SK-N-SH (cell line): Measurements from ENCODE around the gene ZNF775.

ENCODE experiments used
- CHD2 ChIP-seq: fragments of 150-350 bp; IDR thresholded peaks from 2 replicates; pipeline ENCODE4 v1.6.1; 2018; ENCODE audit warnings: low read length; ENCODE audit not compliant: partially characterized antibody
- CTCF ChIP-seq: fragments of 200-600 bp; sonication (generic); IDR thresholded peaks from 2 replicates; pipeline ENCODE4 v1.6.1; 2017; ENCODE audit warnings: antibody characterized with exemption, mild to moderate bottlenecking, moderate library complexity
- EP300 ChIP-seq, 2 experiments: IDR thresholded peaks; 2 replicates each; pipeline versions ENCODE4 v1.4.0 to v1.6.1; 2012; ENCODE audit warnings: borderline replicate concordance in 1 of 2, low read depth in 1 of 2, low read length in 1 of 2
- JUND ChIP-seq: IDR thresholded peaks from 2 replicates; pipeline ENCODE4 v1.4.0; 2012
- POLR2AphosphoS5 ChIP-seq: IDR thresholded peaks from 2 replicates; pipeline ENCODE4 v1.6.1; 2012; ENCODE audit warnings: low read depth, low read length
- REST ChIP-seq: IDR thresholded peaks from 2 replicates; pipeline ENCODE4 v1.6.1; 2012; ENCODE audit warnings: mild to moderate bottlenecking, low read depth, low read length, moderate library complexity
- TF ChIP-seq, protein P1 (sequence below): fragments of 150-350 bp; IDR thresholded peaks from 2 replicates; pipeline ENCODE4 v1.6.1; 2017; ENCODE audit warnings: antibody characterized with exemption, low read length, low read depth, borderline replicate concordance

- TF ChIP-seq POLR2AphosphoS5: no peak
- no peak for TF ChIP-seq CTCF
- no peak for TF ChIP-seq CHD2
- TF ChIP-seq, protein P1, sequence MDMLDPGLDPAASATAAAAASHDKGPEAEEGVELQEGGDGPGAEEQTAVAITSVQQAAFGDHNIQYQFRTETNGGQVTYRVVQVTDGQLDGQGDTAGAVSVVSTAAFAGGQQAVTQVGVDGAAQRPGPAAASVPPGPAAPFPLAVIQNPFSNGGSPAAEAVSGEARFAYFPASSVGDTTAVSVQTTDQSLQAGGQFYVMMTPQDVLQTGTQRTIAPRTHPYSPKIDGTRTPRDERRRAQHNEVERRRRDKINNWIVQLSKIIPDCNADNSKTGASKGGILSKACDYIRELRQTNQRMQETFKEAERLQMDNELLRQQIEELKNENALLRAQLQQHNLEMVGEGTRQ: no peak
- TF ChIP-seq JUND: no peak
- no peak for TF ChIP-seq EP300 (IDR thresholded peaks at IDR 0.05; ENCODE audit: borderline replicate concordance in 1 of 2, low read depth in 1 of 2, low read length in 1 of 2)
- TF ChIP-seq REST: no peak
Observed at GRCh38 chr7:150375662-150376521, 3.2 kb upstream of the ZNF775 start.
